GM12878 (cell line): ENCODE results near the gene PCDHGC3. TPM values are rescaled to one million over a fixed set of nuclear protein-coding genes. Genes with fewer than 3 reads are reported as not detected.
A peak's percentile ranks its signal among the peaks of the same experiment; 100 is the strongest.

Source experiments
- BHLHE40 ChIP-seq, 2 experiments: fragments of 450-650 bp in 1 of 2; IDR thresholded peaks; 2 replicates each; pipeline ENCODE4 v1.6.1; 2011 to 2017; ENCODE audit warnings: low read depth in 2 of 2, borderline replicate concordance in 1 of 2, improper control_type of control experiment in 1 of 2, low read length in 1 of 2, mild to moderate bottlenecking in 1 of 2
- CHD2 ChIP-seq: IDR thresholded peaks from 2 replicates; pipeline ENCODE4 v1.6.1; 2011; ENCODE audit warnings: low read depth, low read length, improper control_type of control experiment, borderline replicate concordance
- CREB1 ChIP-seq: IDR thresholded peaks from 2 replicates; pipeline ENCODE4 v1.6.1; 2012; ENCODE audit warnings: low read depth, mild to moderate bottlenecking, inconsistent platforms
- ETV6 ChIP-seq, 2 experiments: fragments of 450-650 bp in 1 of 2; IDR thresholded peaks in 1 of 2; conservative IDR thresholded peaks in 1 of 2; 2 replicates each; pipeline ENCODE4 v1.6.1; 2014; ENCODE audit warnings: antibody characterized with exemption in 1 of 2, borderline replicate concordance in 1 of 2, low read depth in 1 of 2, mild to moderate bottlenecking in 1 of 2, moderate library complexity in 1 of 2
- HCFC1 ChIP-seq: fragments of 150-350 bp; IDR thresholded peaks from 2 replicates; pipeline ENCODE4 v1.6.1; 2014; ENCODE audit warnings: low read length
- JUND ChIP-seq: IDR thresholded peaks from 2 replicates; pipeline ENCODE4 v1.6.1; 2012; ENCODE audit warnings: low read depth, mild to moderate bottlenecking, low read length, improper control_type of control experiment, moderate library complexity
- MEF2B ChIP-seq: fragments of 450-650 bp; IDR thresholded peaks from 2 replicates; pipeline ENCODE4 v1.6.1; 2018; ENCODE audit warnings: mild to moderate bottlenecking, moderate library complexity; ENCODE audit not compliant: partially characterized antibody, poor library complexity, severe bottlenecking
- RUNX3 ChIP-seq: IDR thresholded peaks from 2 replicates; pipeline ENCODE4 v1.6.1; 2012; ENCODE audit warnings: low read length, inconsistent platforms
- ZSCAN29 ChIP-seq: fragments of 450-650 bp; IDR thresholded peaks from 2 replicates; pipeline ENCODE4 v1.6.1; 2017; ENCODE audit warnings: mild to moderate bottlenecking, moderate library complexity
- polyA plus RNA-seq, 11 experiments: library from polyadenylated mRNA; depleted of rRNA in 4 of 11; unstranded in 6 of 11; stranded (reverse) in 5 of 11; fragments of >200 nt; fragmentation: Nextera tagmentation in 4 of 11; fragmentation: Illumina TruSeq in 1 of 11; extraction: Ambion mirVana in 4 of 11; extraction: Trizol in 1 of 11; gene quantifications; 1 replicate in 1 of 11; 2 replicates in 10 of 11; pipeline versions ENCODE4 v1.2.1 to v1.2.3, GENCODE V29; 2011 to 2016; ENCODE audit warnings: inconsistent platforms in 2 of 11, missing spikeins in 2 of 11, low read depth in 1 of 11
- total RNA-seq, 4 experiments: library from RNA; depleted of rRNA in 3 of 4; stranded (reverse); fragments of >200 nt in 3 of 4; fragmentation: Illumina TruSeq in 1 of 4; extraction: Trizol in 1 of 4; gene quantifications; 2 replicates each; pipeline versions ENCODE4 v1.2.1 to v1.2.3, GENCODE V29; 2013 to 2021
- TF ChIP-seq, protein P1 (sequence below): IDR thresholded peaks from 2 replicates; pipeline ENCODE4 v1.6.1; 2012; ENCODE audit warnings: mild to moderate bottlenecking, low read depth, low read length
- TF ChIP-seq, protein P2 (sequence below): fragments of 450-650 bp; formaldehyde crosslinking; IDR thresholded peaks from 2 replicates; pipeline ENCODE4 v1.4.0; 2020; ENCODE audit warnings: mild to moderate bottlenecking, moderate library complexity
- TF ChIP-seq, protein P3 (sequence below): IDR thresholded peaks from 2 replicates; pipeline ENCODE4 v1.6.1; 2011; ENCODE audit warnings: low read depth, low read length, improper control_type of control experiment, borderline replicate concordance
- TF ChIP-seq, protein P4 (sequence below): fragments of 450-650 bp; IDR thresholded peaks from 2 replicates; pipeline ENCODE4 v1.6.1; 2016; ENCODE audit warnings: mild to moderate bottlenecking
- TF ChIP-seq, protein P5 (sequence below): fragments of 450-650 bp; IDR thresholded peaks from 2 replicates; pipeline ENCODE4 v1.6.1; 2017; ENCODE audit warnings: mild to moderate bottlenecking, moderate library complexity

PCDHGC3 gene
- total and polyA plus RNA-seq, 10 of the 15 experiments (the other 5 are each of a cell fraction or from before 2014, with no cell fraction given), result 0.53 to 22.1 (median 12.0) TPM

DNA sequence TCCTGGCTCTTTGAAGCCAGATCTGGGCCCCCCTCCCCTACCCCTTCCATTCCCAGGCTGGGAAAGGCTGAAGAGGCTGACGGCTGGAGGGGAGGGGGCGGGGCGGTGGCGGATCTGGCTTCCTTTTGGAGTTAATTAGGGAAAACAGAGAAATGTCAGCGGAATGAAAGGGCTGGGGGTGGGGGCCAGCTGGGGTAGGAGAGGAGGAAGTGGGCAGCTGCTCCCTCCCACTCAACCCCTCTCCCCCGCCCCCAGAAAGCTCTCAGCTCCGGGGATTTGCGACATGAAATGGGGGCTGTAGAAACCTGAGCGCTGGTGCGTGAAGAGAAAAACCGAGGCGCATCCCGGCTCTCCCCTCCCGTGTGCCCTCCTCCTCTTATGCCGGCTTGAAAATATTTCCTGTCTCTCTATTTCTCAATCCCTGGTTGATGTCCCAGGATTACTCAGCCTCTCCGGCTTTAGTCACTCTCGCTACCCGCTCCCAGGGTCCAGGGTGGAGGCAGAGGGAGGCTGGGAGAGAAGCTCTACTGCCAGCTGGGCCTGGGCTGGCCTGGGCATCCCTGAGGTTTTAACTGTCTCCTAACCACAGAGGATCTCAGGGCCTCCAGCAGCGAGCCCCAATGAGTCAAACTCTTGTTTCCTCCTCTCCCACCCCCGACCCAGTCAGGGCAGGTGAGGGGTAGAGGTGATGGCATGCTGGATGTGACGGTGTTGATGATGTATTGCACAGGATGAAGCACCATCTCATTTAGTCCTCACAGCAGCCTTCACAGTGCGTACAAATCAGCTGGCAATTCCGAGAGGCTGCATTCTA lies 33.2 kb downstream of the PCDHGC3 start (continued):
- TF ChIP-seq, protein P1, sequence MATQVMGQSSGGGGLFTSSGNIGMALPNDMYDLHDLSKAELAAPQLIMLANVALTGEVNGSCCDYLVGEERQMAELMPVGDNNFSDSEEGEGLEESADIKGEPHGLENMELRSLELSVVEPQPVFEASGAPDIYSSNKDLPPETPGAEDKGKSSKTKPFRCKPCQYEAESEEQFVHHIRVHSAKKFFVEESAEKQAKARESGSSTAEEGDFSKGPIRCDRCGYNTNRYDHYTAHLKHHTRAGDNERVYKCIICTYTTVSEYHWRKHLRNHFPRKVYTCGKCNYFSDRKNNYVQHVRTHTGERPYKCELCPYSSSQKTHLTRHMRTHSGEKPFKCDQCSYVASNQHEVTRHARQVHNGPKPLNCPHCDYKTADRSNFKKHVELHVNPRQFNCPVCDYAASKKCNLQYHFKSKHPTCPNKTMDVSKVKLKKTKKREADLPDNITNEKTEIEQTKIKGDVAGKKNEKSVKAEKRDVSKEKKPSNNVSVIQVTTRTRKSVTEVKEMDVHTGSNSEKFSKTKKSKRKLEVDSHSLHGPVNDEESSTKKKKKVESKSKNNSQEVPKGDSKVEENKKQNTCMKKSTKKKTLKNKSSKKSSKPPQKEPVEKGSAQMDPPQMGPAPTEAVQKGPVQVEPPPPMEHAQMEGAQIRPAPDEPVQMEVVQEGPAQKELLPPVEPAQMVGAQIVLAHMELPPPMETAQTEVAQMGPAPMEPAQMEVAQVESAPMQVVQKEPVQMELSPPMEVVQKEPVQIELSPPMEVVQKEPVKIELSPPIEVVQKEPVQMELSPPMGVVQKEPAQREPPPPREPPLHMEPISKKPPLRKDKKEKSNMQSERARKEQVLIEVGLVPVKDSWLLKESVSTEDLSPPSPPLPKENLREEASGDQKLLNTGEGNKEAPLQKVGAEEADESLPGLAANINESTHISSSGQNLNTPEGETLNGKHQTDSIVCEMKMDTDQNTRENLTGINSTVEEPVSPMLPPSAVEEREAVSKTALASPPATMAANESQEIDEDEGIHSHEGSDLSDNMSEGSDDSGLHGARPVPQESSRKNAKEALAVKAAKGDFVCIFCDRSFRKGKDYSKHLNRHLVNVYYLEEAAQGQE, result no peak
- TF ChIP-seq ETV6 (conservative IDR thresholded peaks at IDR 0.05 in 1 of 2, IDR thresholded peaks at IDR 0.05 in 1 of 2; ENCODE audit: borderline replicate concordance in 1 of 2, low read depth in 1 of 2), result peak in 1 of 2 experiments; percentile 47; a peak in 1 of 4 replicates
- TF ChIP-seq BHLHE40 (IDR thresholded peaks at IDR 0.05; ENCODE audit: borderline replicate concordance in 1 of 2, low read depth in 2 of 2, low read length in 1 of 2), result no peak
- TF ChIP-seq, protein P2, sequence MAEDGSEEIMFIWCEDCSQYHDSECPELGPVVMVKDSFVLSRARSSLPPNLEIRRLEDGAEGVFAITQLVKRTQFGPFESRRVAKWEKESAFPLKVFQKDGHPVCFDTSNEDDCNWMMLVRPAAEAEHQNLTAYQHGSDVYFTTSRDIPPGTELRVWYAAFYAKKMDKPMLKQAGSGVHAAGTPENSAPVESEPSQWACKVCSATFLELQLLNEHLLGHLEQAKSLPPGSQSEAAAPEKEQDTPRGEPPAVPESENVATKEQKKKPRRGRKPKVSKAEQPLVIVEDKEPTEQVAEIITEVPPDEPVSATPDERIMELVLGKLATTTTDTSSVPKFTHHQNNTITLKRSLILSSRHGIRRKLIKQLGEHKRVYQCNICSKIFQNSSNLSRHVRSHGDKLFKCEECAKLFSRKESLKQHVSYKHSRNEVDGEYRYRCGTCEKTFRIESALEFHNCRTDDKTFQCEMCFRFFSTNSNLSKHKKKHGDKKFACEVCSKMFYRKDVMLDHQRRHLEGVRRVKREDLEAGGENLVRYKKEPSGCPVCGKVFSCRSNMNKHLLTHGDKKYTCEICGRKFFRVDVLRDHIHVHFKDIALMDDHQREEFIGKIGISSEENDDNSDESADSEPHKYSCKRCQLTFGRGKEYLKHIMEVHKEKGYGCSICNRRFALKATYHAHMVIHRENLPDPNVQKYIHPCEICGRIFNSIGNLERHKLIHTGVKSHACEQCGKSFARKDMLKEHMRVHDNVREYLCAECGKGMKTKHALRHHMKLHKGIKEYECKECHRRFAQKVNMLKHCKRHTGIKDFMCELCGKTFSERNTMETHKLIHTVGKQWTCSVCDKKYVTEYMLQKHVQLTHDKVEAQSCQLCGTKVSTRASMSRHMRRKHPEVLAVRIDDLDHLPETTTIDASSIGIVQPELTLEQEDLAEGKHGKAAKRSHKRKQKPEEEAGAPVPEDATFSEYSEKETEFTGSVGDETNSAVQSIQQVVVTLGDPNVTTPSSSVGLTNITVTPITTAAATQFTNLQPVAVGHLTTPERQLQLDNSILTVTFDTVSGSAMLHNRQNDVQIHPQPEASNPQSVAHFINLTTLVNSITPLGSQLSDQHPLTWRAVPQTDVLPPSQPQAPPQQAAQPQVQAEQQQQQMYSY (CRISPR knock-in tag), result no peak
- TF ChIP-seq JUND, result no peak
- TF ChIP-seq CHD2, result no peak
- TF ChIP-seq, protein P3, sequence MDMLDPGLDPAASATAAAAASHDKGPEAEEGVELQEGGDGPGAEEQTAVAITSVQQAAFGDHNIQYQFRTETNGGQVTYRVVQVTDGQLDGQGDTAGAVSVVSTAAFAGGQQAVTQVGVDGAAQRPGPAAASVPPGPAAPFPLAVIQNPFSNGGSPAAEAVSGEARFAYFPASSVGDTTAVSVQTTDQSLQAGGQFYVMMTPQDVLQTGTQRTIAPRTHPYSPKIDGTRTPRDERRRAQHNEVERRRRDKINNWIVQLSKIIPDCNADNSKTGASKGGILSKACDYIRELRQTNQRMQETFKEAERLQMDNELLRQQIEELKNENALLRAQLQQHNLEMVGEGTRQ, result no peak
- TF ChIP-seq CREB1, result no peak
- TF ChIP-seq, protein P4, sequence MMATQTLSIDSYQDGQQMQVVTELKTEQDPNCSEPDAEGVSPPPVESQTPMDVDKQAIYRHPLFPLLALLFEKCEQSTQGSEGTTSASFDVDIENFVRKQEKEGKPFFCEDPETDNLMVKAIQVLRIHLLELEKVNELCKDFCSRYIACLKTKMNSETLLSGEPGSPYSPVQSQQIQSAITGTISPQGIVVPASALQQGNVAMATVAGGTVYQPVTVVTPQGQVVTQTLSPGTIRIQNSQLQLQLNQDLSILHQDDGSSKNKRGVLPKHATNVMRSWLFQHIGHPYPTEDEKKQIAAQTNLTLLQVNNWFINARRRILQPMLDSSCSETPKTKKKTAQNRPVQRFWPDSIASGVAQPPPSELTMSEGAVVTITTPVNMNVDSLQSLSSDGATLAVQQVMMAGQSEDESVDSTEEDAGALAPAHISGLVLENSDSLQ, result no peak
- no peak for TF ChIP-seq RUNX3
- TF ChIP-seq MEF2B, result no peak
- TF ChIP-seq ZSCAN29, result no peak
- no peak for TF ChIP-seq HCFC1
- TF ChIP-seq, protein P5, sequence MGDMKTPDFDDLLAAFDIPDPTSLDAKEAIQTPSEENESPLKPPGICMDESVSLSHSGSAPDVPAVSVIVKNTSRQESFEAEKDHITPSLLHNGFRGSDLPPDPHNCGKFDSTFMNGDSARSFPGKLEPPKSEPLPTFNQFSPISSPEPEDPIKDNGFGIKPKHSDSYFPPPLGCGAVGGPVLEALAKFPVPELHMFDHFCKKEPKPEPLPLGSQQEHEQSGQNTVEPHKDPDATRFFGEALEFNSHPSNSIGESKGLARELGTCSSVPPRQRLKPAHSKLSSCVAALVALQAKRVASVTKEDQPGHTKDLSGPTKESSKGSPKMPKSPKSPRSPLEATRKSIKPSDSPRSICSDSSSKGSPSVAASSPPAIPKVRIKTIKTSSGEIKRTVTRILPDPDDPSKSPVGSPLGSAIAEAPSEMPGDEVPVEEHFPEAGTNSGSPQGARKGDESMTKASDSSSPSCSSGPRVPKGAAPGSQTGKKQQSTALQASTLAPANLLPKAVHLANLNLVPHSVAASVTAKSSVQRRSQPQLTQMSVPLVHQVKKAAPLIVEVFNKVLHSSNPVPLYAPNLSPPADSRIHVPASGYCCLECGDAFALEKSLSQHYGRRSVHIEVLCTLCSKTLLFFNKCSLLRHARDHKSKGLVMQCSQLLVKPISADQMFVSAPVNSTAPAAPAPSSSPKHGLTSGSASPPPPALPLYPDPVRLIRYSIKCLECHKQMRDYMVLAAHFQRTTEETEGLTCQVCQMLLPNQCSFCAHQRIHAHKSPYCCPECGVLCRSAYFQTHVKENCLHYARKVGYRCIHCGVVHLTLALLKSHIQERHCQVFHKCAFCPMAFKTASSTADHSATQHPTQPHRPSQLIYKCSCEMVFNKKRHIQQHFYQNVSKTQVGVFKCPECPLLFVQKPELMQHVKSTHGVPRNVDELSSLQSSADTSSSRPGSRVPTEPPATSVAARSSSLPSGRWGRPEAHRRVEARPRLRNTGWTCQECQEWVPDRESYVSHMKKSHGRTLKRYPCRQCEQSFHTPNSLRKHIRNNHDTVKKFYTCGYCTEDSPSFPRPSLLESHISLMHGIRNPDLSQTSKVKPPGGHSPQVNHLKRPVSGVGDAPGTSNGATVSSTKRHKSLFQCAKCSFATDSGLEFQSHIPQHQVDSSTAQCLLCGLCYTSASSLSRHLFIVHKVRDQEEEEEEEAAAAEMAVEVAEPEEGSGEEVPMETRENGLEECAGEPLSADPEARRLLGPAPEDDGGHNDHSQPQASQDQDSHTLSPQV, result no peak
